ENCODE results near the gene KRTAP9-4. TPM values are rescaled to one million over a fixed set of nuclear protein-coding genes. Genes with fewer than 3 reads are reported as not detected.

Gene KRTAP9-4
- total RNA-seq, 1 experiment from 2014 or later, result not detected

GRCh38 chr17:41278176-41278955 lies 28.9 kb downstream of the KRTAP9-4 start:
- DNase-seq (ENCODE audit: low read depth, low spot score) (no peak), ATAC-seq (no peak)
- H3K79me2 ChIP-seq (ENCODE audit: insufficient read depth, low read length), result no peaks in the 10 kb centered on the region
- no peaks in the 10 kb centered on the region; a peak in 1 of 4 replicates for H3K9me3 ChIP-seq (ENCODE audit: control insufficient read depth in 1 of 2, insufficient read depth in 1 of 2, low read depth in 1 of 2, low read length in 2 of 2)
- H3K36me3 ChIP-seq (ENCODE audit: control insufficient read depth in 1 of 2, insufficient read depth in 2 of 2, low read length in 2 of 2), result no peaks in the 10 kb centered on the region
- ChIA-PET RAD21 (ENCODE audit: low non-redundant PET in 1 of 2, low total read pairs in 2 of 2, uncharacterized antibody in 2 of 2, unreplicated experiment in 2 of 2) (no interaction called here), POLR2A (no interaction called here), CTCF (no interaction called here)
- TF ChIP-seq EZH2phosphoT487 (IDR thresholded peaks at IDR 0.05; ENCODE audit: borderline replicate concordance) (no peak), ELF1 (IDR thresholded peaks at IDR 0.05; ENCODE audit: borderline replicate concordance, low read depth) (no peak), CEBPB (IDR thresholded peaks at IDR 0.05; ENCODE audit: low read depth) (no peak)
- TF ChIP-seq, protein P1, sequence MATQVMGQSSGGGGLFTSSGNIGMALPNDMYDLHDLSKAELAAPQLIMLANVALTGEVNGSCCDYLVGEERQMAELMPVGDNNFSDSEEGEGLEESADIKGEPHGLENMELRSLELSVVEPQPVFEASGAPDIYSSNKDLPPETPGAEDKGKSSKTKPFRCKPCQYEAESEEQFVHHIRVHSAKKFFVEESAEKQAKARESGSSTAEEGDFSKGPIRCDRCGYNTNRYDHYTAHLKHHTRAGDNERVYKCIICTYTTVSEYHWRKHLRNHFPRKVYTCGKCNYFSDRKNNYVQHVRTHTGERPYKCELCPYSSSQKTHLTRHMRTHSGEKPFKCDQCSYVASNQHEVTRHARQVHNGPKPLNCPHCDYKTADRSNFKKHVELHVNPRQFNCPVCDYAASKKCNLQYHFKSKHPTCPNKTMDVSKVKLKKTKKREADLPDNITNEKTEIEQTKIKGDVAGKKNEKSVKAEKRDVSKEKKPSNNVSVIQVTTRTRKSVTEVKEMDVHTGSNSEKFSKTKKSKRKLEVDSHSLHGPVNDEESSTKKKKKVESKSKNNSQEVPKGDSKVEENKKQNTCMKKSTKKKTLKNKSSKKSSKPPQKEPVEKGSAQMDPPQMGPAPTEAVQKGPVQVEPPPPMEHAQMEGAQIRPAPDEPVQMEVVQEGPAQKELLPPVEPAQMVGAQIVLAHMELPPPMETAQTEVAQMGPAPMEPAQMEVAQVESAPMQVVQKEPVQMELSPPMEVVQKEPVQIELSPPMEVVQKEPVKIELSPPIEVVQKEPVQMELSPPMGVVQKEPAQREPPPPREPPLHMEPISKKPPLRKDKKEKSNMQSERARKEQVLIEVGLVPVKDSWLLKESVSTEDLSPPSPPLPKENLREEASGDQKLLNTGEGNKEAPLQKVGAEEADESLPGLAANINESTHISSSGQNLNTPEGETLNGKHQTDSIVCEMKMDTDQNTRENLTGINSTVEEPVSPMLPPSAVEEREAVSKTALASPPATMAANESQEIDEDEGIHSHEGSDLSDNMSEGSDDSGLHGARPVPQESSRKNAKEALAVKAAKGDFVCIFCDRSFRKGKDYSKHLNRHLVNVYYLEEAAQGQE (IDR thresholded peaks at IDR 0.05; ENCODE audit: low read depth), result no peak
- intact Hi-C loops (cut with micrococcal nuclease), result no loop called here
- H3K4me3 ChIP-seq (replicated peaks in 1 of 2; ENCODE audit: low read depth in 1 of 2, low read length in 2 of 2), result no peak overlapping the region
- no peaks in the 10 kb centered on the region for H3K27me3 ChIP-seq (ENCODE audit: insufficient read depth, low read length)
- H3K9me2 ChIP-seq (ENCODE audit: insufficient read depth), result no peaks in the 10 kb centered on the region
- no peak overlapping the region for H3K27ac ChIP-seq (ENCODE audit: low read depth, low read length)
- no peak overlapping the region for H3K9ac ChIP-seq (ENCODE audit: low read length)
- H3K4me2 ChIP-seq (ENCODE audit: low read length), result no peak overlapping the region
- BruUV-seq (replicated peaks), result no TSS peak
- no peaks in the 10 kb centered on the region for H4K20me1 ChIP-seq (ENCODE audit: insufficient read depth)
- H3K4me1 ChIP-seq (ENCODE audit: control insufficient read depth in 1 of 2, insufficient read depth in 2 of 2, low read length in 2 of 2), result no peaks in the 10 kb centered on the region
- no peak overlapping the region for H2AFZ ChIP-seq (ENCODE audit: low read depth, low read length, poor library complexity, severe bottlenecking)

DNA sequence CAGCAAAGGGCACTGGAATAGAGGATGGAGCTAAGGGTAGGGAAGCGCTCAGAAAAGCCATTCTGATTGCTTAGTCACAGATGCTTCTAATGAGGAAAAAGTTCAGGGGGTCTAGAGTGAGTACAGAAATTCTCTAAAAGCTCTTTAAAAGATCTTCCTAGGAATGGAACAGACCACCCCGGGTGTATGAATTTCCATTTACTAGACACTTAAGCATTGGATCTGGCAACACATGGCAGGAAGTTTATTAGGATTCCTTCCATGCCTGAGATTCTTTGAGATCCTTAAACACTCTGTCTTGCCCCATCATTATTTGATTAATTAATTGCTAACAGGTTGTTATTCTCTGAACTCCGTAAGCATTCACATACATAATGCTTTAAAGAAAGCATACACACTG lies 34.6 kb downstream of the KRTAP9-4 start:
- H3K27ac ChIP-seq (ENCODE audit: low read depth, low read length), result no peak overlapping the region
- no peaks in the 10 kb centered on the region for H3K4me1 ChIP-seq (ENCODE audit: control insufficient read depth in 1 of 2, insufficient read depth in 2 of 2, low read length in 2 of 2)
- no peaks in the 10 kb centered on the region; a peak in 1 of 4 replicates for H3K9me3 ChIP-seq (ENCODE audit: control insufficient read depth in 1 of 2, insufficient read depth in 1 of 2, low read depth in 1 of 2, low read length in 2 of 2)
- DNase-seq (ENCODE audit: low read depth, low spot score), result no peak
- ChIA-PET POLR2A (no interaction called here), CTCF (no interaction called here), RAD21 (ENCODE audit: low non-redundant PET in 1 of 2, low total read pairs in 2 of 2, uncharacterized antibody in 2 of 2, unreplicated experiment in 2 of 2) (no interaction called here)
- H3K9me2 ChIP-seq (ENCODE audit: insufficient read depth), result no peaks in the 10 kb centered on the region
- H2AFZ ChIP-seq (ENCODE audit: low read depth, low read length, poor library complexity, severe bottlenecking), result no peak overlapping the region
- H3K79me2 ChIP-seq (ENCODE audit: insufficient read depth, low read length), result no peaks in the 10 kb centered on the region
- no peak overlapping the region for H3K9ac ChIP-seq (ENCODE audit: low read length)
- TF ChIP-seq ZNF274 (IDR thresholded peaks at IDR 0.05; ENCODE audit: low read depth, low read length), result no peak
- TF ChIP-seq EZH2 (IDR thresholded peaks at IDR 0.05), result no peak
- TF ChIP-seq, protein P2, sequence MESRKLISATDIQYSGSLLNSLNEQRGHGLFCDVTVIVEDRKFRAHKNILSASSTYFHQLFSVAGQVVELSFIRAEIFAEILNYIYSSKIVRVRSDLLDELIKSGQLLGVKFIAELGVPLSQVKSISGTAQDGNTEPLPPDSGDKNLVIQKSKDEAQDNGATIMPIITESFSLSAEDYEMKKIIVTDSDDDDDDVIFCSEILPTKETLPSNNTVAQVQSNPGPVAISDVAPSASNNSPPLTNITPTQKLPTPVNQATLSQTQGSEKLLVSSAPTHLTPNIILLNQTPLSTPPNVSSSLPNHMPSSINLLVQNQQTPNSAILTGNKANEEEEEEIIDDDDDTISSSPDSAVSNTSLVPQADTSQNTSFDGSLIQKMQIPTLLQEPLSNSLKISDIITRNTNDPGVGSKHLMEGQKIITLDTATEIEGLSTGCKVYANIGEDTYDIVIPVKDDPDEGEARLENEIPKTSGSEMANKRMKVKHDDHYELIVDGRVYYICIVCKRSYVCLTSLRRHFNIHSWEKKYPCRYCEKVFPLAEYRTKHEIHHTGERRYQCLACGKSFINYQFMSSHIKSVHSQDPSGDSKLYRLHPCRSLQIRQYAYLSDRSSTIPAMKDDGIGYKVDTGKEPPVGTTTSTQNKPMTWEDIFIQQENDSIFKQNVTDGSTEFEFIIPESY (IDR thresholded peaks at IDR 0.05; ENCODE audit: extremely low read depth, insufficient replicate concordance, low read length), result no peak
- TF ChIP-seq SIN3A (IDR thresholded peaks at IDR 0.05; ENCODE audit: low read depth), result no peak
- TF ChIP-seq SRF (IDR thresholded peaks at IDR 0.05; ENCODE audit: low read depth), result no peak
- no peak for TF ChIP-seq POLR2A (IDR thresholded peaks at IDR 0.05; ENCODE audit: borderline replicate concordance, extremely low read depth, insufficient read depth, insufficient read length)
- TF ChIP-seq ATF3 (IDR thresholded peaks at IDR 0.05), result no peak
- TF ChIP-seq EGR1 (IDR thresholded peaks at IDR 0.05; ENCODE audit: low read depth), result no peak
- no peak for TF ChIP-seq SP1 (IDR thresholded peaks at IDR 0.05; ENCODE audit: low read depth)
- no peak for TF ChIP-seq MAX (IDR thresholded peaks at IDR 0.05)
- no peak for TF ChIP-seq CEBPB (IDR thresholded peaks at IDR 0.05; ENCODE audit: low read depth)
- no peak for TF ChIP-seq ELF1 (IDR thresholded peaks at IDR 0.05; ENCODE audit: borderline replicate concordance, low read depth)
- TF ChIP-seq JUND (IDR thresholded peaks at IDR 0.05), result no peak
- no peak overlapping the region for H3K4me3 ChIP-seq (replicated peaks in 1 of 2; ENCODE audit: low read depth in 1 of 2, low read length in 2 of 2)
- BruUV-seq (replicated peaks), result no TSS peak
- no peak for ATAC-seq
- H3K4me2 ChIP-seq (ENCODE audit: low read length), result no peak overlapping the region
- intact Hi-C loops (cut with micrococcal nuclease), result no loop called here
- no peaks in the 10 kb centered on the region for H3K36me3 ChIP-seq (ENCODE audit: control insufficient read depth in 1 of 2, insufficient read depth in 2 of 2, low read length in 2 of 2)
- no peaks in the 10 kb centered on the region for H4K20me1 ChIP-seq (ENCODE audit: insufficient read depth)
- H3K27me3 ChIP-seq (ENCODE audit: insufficient read depth, low read length), result no peaks in the 10 kb centered on the region

Data from HCT116 (cell line).